Right lobe of liver (tissue), 6 donors: ENCODE data around the gene MYRFL. TPM values are rescaled to one million over a fixed set of nuclear protein-coding genes. Genes with fewer than 3 reads are reported as not detected.
A peak's percentile ranks its signal among the peaks of the same experiment; 100 is the strongest.

Source experiments
- ATAC-seq, 4 donors: fragments of 200-7000 bp; cut with Tn5 transposase; one replicate each; pipeline ENCODE4 v1.9.1; 2020; ENCODE audit warnings: mild to moderate bottlenecking in 4 of 4, moderate library complexity in 4 of 4
- DNase-seq, 3 donors: peaks; one replicate each; pipeline ENCODE4 v3.0.0-alpha.2; 2020
- H3K27ac ChIP-seq, 3 donors: fragments of 200-600 bp; one replicate each; pipeline ENCODE4 v1.8.0; 2022
- H3K27me3 ChIP-seq, 2 donors: fragments of 200-600 bp; one replicate each; pipeline ENCODE4 v1.8.0; 2022
- H3K36me3 ChIP-seq, 4 donors: fragments of 200-600 bp; sonication (generic) in 1 of 4; one replicate each; pipeline versions ENCODE4 v1.5.1 to v1.8.0; 2017 to 2022; ENCODE audit warnings: control low read depth in 1 of 4
- H3K4me1 ChIP-seq, 4 donors: fragments of 200-600 bp; sonication (generic) in 1 of 4; one replicate each; pipeline versions ENCODE4 v1.5.1 to v1.8.0; 2017 to 2022; ENCODE audit warnings: control low read depth in 1 of 4
- H3K4me3 ChIP-seq, 3 donors: fragments of 200-600 bp; one replicate each; pipeline ENCODE4 v1.8.0; 2022
- H3K9me3 ChIP-seq, 4 donors: fragments of 200-600 bp; sonication (generic) in 1 of 4; one replicate each; pipeline versions ENCODE4 v1.5.1 to v1.8.0; 2017 to 2022; ENCODE audit warnings: control low read depth in 1 of 4
- CTCF ChIP-seq, 4 donors: fragments of 200-600 bp in 3 of 4; fragments of 450-650 bp in 1 of 4; IDR thresholded peaks; one replicate each; pipeline versions ENCODE4 v1.5.1 to v1.8.0; 2016 to 2022; ENCODE audit warnings: antibody characterized with exemption in 4 of 4, mild to moderate bottlenecking in 2 of 4
- POLR2A ChIP-seq: fragments of 450-650 bp; IDR thresholded peaks from one replicate; pipeline ENCODE4 v1.6.1; 2017; ENCODE audit warnings: antibody characterized with exemption, mild to moderate bottlenecking
- whole genome bisulfite sequencing: methylation state at CpG from one replicate; pipeline ENCODE4 v1.1.6; 2018; ENCODE audit warnings: low coverage, low lambda C conversion rate; ENCODE audit not compliant: insufficient coverage; ENCODE audit errors: missing lambda C conversion rate; 5-methylcytosine and 5-hydroxymethylcytosine counted together
- intact Hi-C, 2 donors: fragments of 100-400 bp; cut with DNase I; formaldehyde crosslinking; loops; one replicate each; pipeline versions ENCODE4 v1.11.2 to v1.14.1; 2022
- total RNA-seq, 6 experiments: library from RNA; depleted of rRNA in 2 of 6; stranded (reverse); fragments of >200 nt in 2 of 6; fragmentation: NEBNext Ultra II Directional in 3 of 6; extraction: Animal tissue kit (Norgen Biotek cat#: 25700) in 3 of 6; gene quantifications; one replicate each; pipeline versions ENCODE4 v1.1.0 to v1.2.4, GENCODE V29; 2016 to 2023
- donor health status: DM: no; HTN: yes; CAD: no.
- donor health status: DM: no; HTN: no; CAD: no.
- donor health status: DM: no; HTN: no; CAD: no.
- donor health status: DM: no; HTN: yes; CAD: no.
- donor health status: DM: no; HTN: yes; CAD: no.

MYRFL gene
- total RNA-seq, 6 experiments from 2014 or later = 0.11 to 0.21 (median 0.17) TPM; not detected in 2

GRCh38 chr12:69966839-69967238 is 141.8 kb downstream of the MYRFL start:
- no peaks in the 10 kb centered on the region for H3K4me1 ChIP-seq
- H3K4me3 ChIP-seq = no peak overlapping the region
- intact Hi-C loops = no loop called here
- no peaks in the 10 kb centered on the region for H3K9me3 ChIP-seq
- no peaks in the 10 kb centered on the region for H3K36me3 ChIP-seq
- TF ChIP-seq CTCF (IDR thresholded peaks at IDR 0.05) = no peak
- H3K27ac ChIP-seq = no peak overlapping the region
- ATAC-seq (peak in 1 of 4 donors; percentile 44), DNase-seq (no peak)
- H3K27me3 ChIP-seq = no peaks in the 10 kb centered on the region
- 50% methylated on average over 3 of the region's 3 CpGs for WGBS

- no peak for ATAC-seq
Observed at GRCh38 chr12:69969011-69969410, 144.0 kb downstream of the MYRFL start.

GRCh38 chr12:69972136-69972535 is 147.1 kb downstream of the MYRFL start:
- Histone ChIP-seq H3K4me3 (no peak overlapping the region), H3K27ac (no peak overlapping the region), H3K9me3 (no peaks in the 10 kb centered on the region), H3K27me3 (no peaks in the 10 kb centered on the region), H3K36me3 (no peaks in the 10 kb centered on the region), H3K4me1 (no peaks in the 10 kb centered on the region)
- no peak for TF ChIP-seq CTCF (IDR thresholded peaks at IDR 0.05)
- no peak for TF ChIP-seq POLR2A
- no peak for DNase-seq
- intact Hi-C loops = no loop called here
- WGBS = 53% methylated on average over 6 of the region's 7 CpGs
- no peak for ATAC-seq

More at GRCh38 chr12:69969011-69969410, 144.0 kb downstream of the MYRFL start:
- no peak for DNase-seq
- intact Hi-C loops = no loop called here
- Histone ChIP-seq H3K27ac (no peak overlapping the region), H3K4me1 (no peaks in the 10 kb centered on the region), H3K36me3 (no peaks in the 10 kb centered on the region), H3K27me3 (no peaks in the 10 kb centered on the region), H3K4me3 (no peak overlapping the region), H3K9me3 (no peaks in the 10 kb centered on the region)
- WGBS = 80% methylated on average over 1 of the region's 3 CpGs
- TF ChIP-seq POLR2A = no peak
- no peak for TF ChIP-seq CTCF (IDR thresholded peaks at IDR 0.05)

- TF ChIP-seq POLR2A (no peak), CTCF (IDR thresholded peaks at IDR 0.05) (no peak)
- intact Hi-C loops = no loop called here
- Histone ChIP-seq H3K9me3 (no peaks in the 10 kb centered on the region), H3K4me1 (no peaks in the 10 kb centered on the region), H3K27ac (no peak overlapping the region), H3K4me3 (no peak overlapping the region), H3K36me3 (no peaks in the 10 kb centered on the region), H3K27me3 (no peaks in the 10 kb centered on the region)
- ATAC-seq = no peak
- 44% methylated on average over 6 of the region's 6 CpGs for WGBS
- no peak for DNase-seq
Observed at GRCh38 chr12:69978020-69978419, 153.0 kb downstream of the MYRFL start.
